ENCODE data around the gene STAB2.

Gene STAB2

GRCh38 chr12:103782399-103782798 lies 195.3 kb downstream of the STAB2 start:
- Histone ChIP-seq H3K27ac (no peak overlapping the region), H3K36me3 (ENCODE audit: insufficient read depth, low read length) (peaks cover 42% of the 10 kb centered on the region)

GRCh38 chr12:103783744-103784664 lies 196.9 kb downstream of the STAB2 start:
- Histone ChIP-seq H3K36me3 (ENCODE audit: insufficient read depth, low read length) (peaks cover 36% of the 10 kb centered on the region), H3K4me3 (no peak overlapping the region), H3K27ac (no peak overlapping the region), H3K9me3 (ENCODE audit: low read depth, low read length) (no peaks in the 10 kb centered on the region), H3K9ac (ENCODE audit: insufficient read length) (no peak overlapping the region)
- DNase-seq (ENCODE audit: low read depth, low spot score): no peak
- TF ChIP-seq FOXP2 (optimal IDR thresholded peaks at IDR 0.05; ENCODE audit: control extremely low read depth, extremely low read length, insufficient read depth): no peak
- TF ChIP-seq POLR2AphosphoS5 (IDR thresholded peaks at IDR 0.05; ENCODE audit: borderline replicate concordance, low read depth, low read length): no peak
- no peak for TF ChIP-seq EZH2 (IDR thresholded peaks at IDR 0.05)

More at GRCh38 chr12:103782399-103782798, 195.3 kb downstream of the STAB2 start:
- no peak for TF ChIP-seq EZH2 (IDR thresholded peaks at IDR 0.05)
- TF ChIP-seq POLR2AphosphoS5 (IDR thresholded peaks at IDR 0.05; ENCODE audit: borderline replicate concordance, low read depth, low read length): no peak
- no peak for TF ChIP-seq FOXP2 (optimal IDR thresholded peaks at IDR 0.05; ENCODE audit: control extremely low read depth, extremely low read length, insufficient read depth)
- no peak for DNase-seq (ENCODE audit: low read depth, low spot score)
- H3K9me3 ChIP-seq (ENCODE audit: low read depth, low read length): no peaks in the 10 kb centered on the region
- H3K4me3 ChIP-seq: no peak overlapping the region
- no peak overlapping the region for H3K9ac ChIP-seq (ENCODE audit: insufficient read length)

GRCh38 chr12:103785243-103786031 lies 198.4 kb downstream of the STAB2 start:
- H3K27ac ChIP-seq: no peak overlapping the region
- no peak overlapping the region for H3K9ac ChIP-seq (ENCODE audit: insufficient read length)
- H3K36me3 ChIP-seq (ENCODE audit: insufficient read depth, low read length): peaks cover 33% of the 10 kb centered on the region
- H3K9me3 ChIP-seq (ENCODE audit: low read depth, low read length): no peaks in the 10 kb centered on the region
- no peak for TF ChIP-seq POLR2AphosphoS5 (IDR thresholded peaks at IDR 0.05; ENCODE audit: borderline replicate concordance, low read depth, low read length)
- TF ChIP-seq EZH2 (IDR thresholded peaks at IDR 0.05): no peak
- no peak for TF ChIP-seq FOXP2 (optimal IDR thresholded peaks at IDR 0.05; ENCODE audit: control extremely low read depth, extremely low read length, insufficient read depth)
- no peak overlapping the region for H3K4me3 ChIP-seq
- no peak for DNase-seq (ENCODE audit: low read depth, low spot score)

- TF ChIP-seq FOXP2 (optimal IDR thresholded peaks at IDR 0.05; ENCODE audit: control extremely low read depth, extremely low read length, insufficient read depth) (no peak), POLR2AphosphoS5 (IDR thresholded peaks at IDR 0.05; ENCODE audit: borderline replicate concordance, low read depth, low read length) (no peak), EZH2 (IDR thresholded peaks at IDR 0.05) (no peak)
- Histone ChIP-seq H3K27ac (no peak overlapping the region), H3K36me3 (ENCODE audit: insufficient read depth, low read length) (peaks cover 33% of the 10 kb centered on the region), H3K4me3 (no peak overlapping the region), H3K9me3 (ENCODE audit: low read depth, low read length) (no peaks in the 10 kb centered on the region), H3K9ac (ENCODE audit: insufficient read length) (no peak overlapping the region)
- no peak for DNase-seq (ENCODE audit: low read depth, low spot score)
Observed at GRCh38 chr12:103786201-103786600, 199.1 kb downstream of the STAB2 start.

- no peak for TF ChIP-seq EZH2 (IDR thresholded peaks at IDR 0.05)
- TF ChIP-seq FOXP2 (optimal IDR thresholded peaks at IDR 0.05; ENCODE audit: control extremely low read depth, extremely low read length, insufficient read depth): no peak
- TF ChIP-seq POLR2AphosphoS5 (IDR thresholded peaks at IDR 0.05; ENCODE audit: borderline replicate concordance, low read depth, low read length): no peak
- Histone ChIP-seq H3K27ac (no peak overlapping the region), H3K4me3 (no peak overlapping the region), H3K36me3 (ENCODE audit: insufficient read depth, low read length) (peaks cover 21% of the 10 kb centered on the region; the same call in 1 of the 2 replicates), H3K9me3 (ENCODE audit: low read depth, low read length) (no peaks in the 10 kb centered on the region), H3K9ac (ENCODE audit: insufficient read length) (no peak overlapping the region)
- no peak for DNase-seq (ENCODE audit: low read depth, low spot score)
Observed at GRCh38 chr12:103791350-103791920, 204.4 kb downstream of the STAB2 start.

GRCh38 chr12:103793046-103793445 lies 206.0 kb downstream of the STAB2 start:
- Histone ChIP-seq H3K4me3 (no peak overlapping the region), H3K9me3 (ENCODE audit: low read depth, low read length) (no peaks in the 10 kb centered on the region), H3K27ac (no peak overlapping the region), H3K9ac (ENCODE audit: insufficient read length) (no peak overlapping the region), H3K36me3 (ENCODE audit: insufficient read depth, low read length) (peaks cover 21% of the 10 kb centered on the region; the same call in 1 of the 2 replicates)
- DNase-seq (ENCODE audit: low read depth, low spot score): no peak
- TF ChIP-seq FOXP2 (optimal IDR thresholded peaks at IDR 0.05; ENCODE audit: control extremely low read depth, extremely low read length, insufficient read depth) (no peak), POLR2AphosphoS5 (IDR thresholded peaks at IDR 0.05; ENCODE audit: borderline replicate concordance, low read depth, low read length) (no peak), EZH2 (IDR thresholded peaks at IDR 0.05) (no peak)

- Histone ChIP-seq H3K27ac (no peak overlapping the region), H3K9ac (ENCODE audit: insufficient read length) (no peak overlapping the region), H3K4me3 (no peak overlapping the region), H3K9me3 (ENCODE audit: low read depth, low read length) (no peaks in the 10 kb centered on the region), H3K36me3 (ENCODE audit: insufficient read depth, low read length) (peaks cover 24% of the 10 kb centered on the region; the same call in 1 of the 2 replicates)
- TF ChIP-seq FOXP2 (optimal IDR thresholded peaks at IDR 0.05; ENCODE audit: control extremely low read depth, extremely low read length, insufficient read depth) (no peak), POLR2AphosphoS5 (IDR thresholded peaks at IDR 0.05; ENCODE audit: borderline replicate concordance, low read depth, low read length) (no peak), EZH2 (IDR thresholded peaks at IDR 0.05) (no peak)
- no peak for DNase-seq (ENCODE audit: low read depth, low spot score)
Observed at GRCh38 chr12:103793512-103794045, 206.5 kb downstream of the STAB2 start.
